Neural cell (in vitro differentiated cells): ENCODE data around the gene NKD1. TPM values are rescaled to one million over a fixed set of nuclear protein-coding genes. Genes with fewer than 3 reads are reported as not detected.

Source experiments
- H2AFZ ChIP-seq: fragments of 200-600, 300-800 bp; sonication (generic), shearing (Covaris generic); 2 replicates; pipeline ENCODE4 v1.6.0; 2014; ENCODE audit warnings: low read depth, mild to moderate bottlenecking, antibody characterized with exemption, low read length, moderate library complexity
- H3F3A ChIP-seq: fragments of 200-600 bp; shearing (Covaris generic); 2 replicates; pipeline ENCODE4 v1.6.1; 2016; ENCODE audit warnings: mild to moderate bottlenecking, moderate library complexity, mixed read lengths, antibody characterized with exemption, low read length; ENCODE audit not compliant: insufficient read depth, poor library complexity, severe bottlenecking
- H3K27ac ChIP-seq: fragments of 200-600, 300-800 bp; sonication (generic), shearing (Covaris generic); 2 replicates; pipeline ENCODE4 v1.5.1; 2014; ENCODE audit warnings: mild to moderate bottlenecking, low read length, moderate library complexity
- H3K27me3 ChIP-seq: fragments of 300-800, 200-600 bp; sonication (generic), shearing (Covaris generic); 2 replicates; pipeline ENCODE4 v1.6.0; 2014; ENCODE audit warnings: mild to moderate bottlenecking, low read depth, low read length, moderate library complexity; ENCODE audit not compliant: insufficient read depth
- H3K36me3 ChIP-seq: fragments of 300-800, 200-600 bp; sonication (generic), shearing (Covaris generic); 2 replicates; pipeline ENCODE4 v1.5.1; 2014; ENCODE audit warnings: mild to moderate bottlenecking, antibody characterized with exemption, low read length, moderate library complexity; ENCODE audit not compliant: insufficient read depth
- H3K4me2 ChIP-seq: fragments of 300-800, 200-600 bp; sonication (generic), shearing (Covaris generic); 2 replicates; pipeline ENCODE4 v1.6.0; 2014; ENCODE audit warnings: mild to moderate bottlenecking, low read length
- H3K4me3 ChIP-seq: fragments of 300-800, 200-600 bp; sonication (generic), shearing (Covaris generic); 2 replicates; pipeline ENCODE4 v1.5.1; 2014; ENCODE audit warnings: mild to moderate bottlenecking, low read length, moderate library complexity
- H3K79me2 ChIP-seq: fragments of 200-600 bp; shearing (Covaris generic); replicated peaks from 2 replicates; pipeline ENCODE4 v1.6.0; 2014; ENCODE audit warnings: mild to moderate bottlenecking, low read length, moderate library complexity; ENCODE audit not compliant: insufficient read depth
- H3K9ac ChIP-seq: fragments of 300-800, 200-600 bp; sonication (generic), shearing (Covaris generic); 2 replicates; pipeline ENCODE4 v1.6.1; 2016; ENCODE audit warnings: mild to moderate bottlenecking, low read length, mixed read lengths
- H3K9me2 ChIP-seq: fragments of 200-600 bp; shearing (Covaris generic); 2 replicates; pipeline ENCODE4 v1.6.1; 2016; ENCODE audit warnings: mild to moderate bottlenecking, low read length, mixed read lengths; ENCODE audit not compliant: insufficient read depth
- H3K9me3 ChIP-seq: fragments of 200-600, 300-800 bp; sonication (generic), shearing (Covaris generic); 2 replicates; pipeline ENCODE4 v1.6.1; 2016; ENCODE audit warnings: mild to moderate bottlenecking, mixed run types, low read length, moderate library complexity, mixed read lengths
- H4K20me1 ChIP-seq: fragments of 200-600 bp; shearing (Covaris generic); 2 replicates; pipeline ENCODE4 v1.6.1; 2016; ENCODE audit warnings: mild to moderate bottlenecking, mixed run types; ENCODE audit not compliant: insufficient read depth
- CTCF ChIP-seq: fragments of 450-650 bp; IDR thresholded peaks from 2 replicates; pipeline ENCODE4 v1.5.1; 2014; ENCODE audit warnings: antibody characterized with exemption, mild to moderate bottlenecking, moderate library complexity; ENCODE audit not compliant: poor library complexity, severe bottlenecking
- EP300 ChIP-seq: fragments of 450-650 bp; conservative IDR thresholded peaks from 2 replicates; pipeline ENCODE4 v1.6.1; 2014; ENCODE audit warnings: antibody characterized with exemption, mild to moderate bottlenecking, moderate library complexity; ENCODE audit not compliant: poor library complexity, severe bottlenecking
- EZH2 ChIP-seq: fragments of 200-600, 300-800 bp; shearing (Covaris generic), sonication (generic); IDR thresholded peaks from 2 replicates; pipeline ENCODE4 v1.6.1; 2014; ENCODE audit warnings: antibody characterized with exemption, low read length, borderline replicate concordance, mild to moderate bottlenecking; ENCODE audit not compliant: insufficient read depth, poor library complexity, severe bottlenecking
- MXI1 ChIP-seq: fragments of 450-650 bp; conservative IDR thresholded peaks from 2 replicates; pipeline ENCODE4 v1.6.1; 2014; ENCODE audit warnings: antibody characterized with exemption, mild to moderate bottlenecking; ENCODE audit not compliant: poor library complexity, severe bottlenecking
- POLR2AphosphoS5 ChIP-seq: IDR thresholded peaks from 2 replicates; pipeline ENCODE4 v1.6.1; 2012
- RAD21 ChIP-seq: fragments of 450-650 bp; conservative IDR thresholded peaks from 2 replicates; pipeline ENCODE4 v1.6.1; 2014; ENCODE audit warnings: antibody characterized with exemption, mild to moderate bottlenecking, moderate library complexity
- REST ChIP-seq: IDR thresholded peaks from 2 replicates; pipeline ENCODE4 v1.6.1; 2012; ENCODE audit warnings: borderline replicate concordance
- SMC3 ChIP-seq: fragments of 450-650 bp; conservative IDR thresholded peaks from 2 replicates; pipeline ENCODE4 v1.6.1; 2014; ENCODE audit warnings: antibody characterized with exemption, mild to moderate bottlenecking, moderate library complexity; ENCODE audit not compliant: poor library complexity
- TAF1 ChIP-seq: IDR thresholded peaks from 2 replicates; pipeline ENCODE4 v1.6.1; 2012; ENCODE audit warnings: low read depth
- polyA plus RNA-seq: library from polyadenylated mRNA; depleted of rRNA; stranded (reverse); fragments of >200 nt; gene quantifications from 2 replicates; pipeline ENCODE4 v1.2.3, GENCODE V29; 2014

The NKD1 gene
- polyA plus RNA-seq, 1 donor from 2014 or later, result 1.1 TPM

- Histone ChIP-seq H3K27ac (no peak overlapping the region), H3K4me2 (no peak overlapping the region)
These were observed 53.1 kb downstream of the NKD1 start for GRCh38 chr16:50601341-50601740.

GRCh38 chr16:50602126-50602525 is 53.9 kb downstream of the NKD1 start:
- H3K9ac ChIP-seq, result no peak overlapping the region
- H3K4me3 ChIP-seq, result no peak overlapping the region
- no peaks in the 10 kb centered on the region for H3K36me3 ChIP-seq
- TF ChIP-seq MXI1 (no peak), RAD21 (no peak), TAF1 (no peak), EP300 (no peak), REST (no peak), EZH2 (no peak), CTCF (no peak), POLR2AphosphoS5 (no peak), SMC3 (no peak)
- no peaks in the 10 kb centered on the region for H3K9me2 ChIP-seq
- no peak overlapping the region for H3K27ac ChIP-seq
- H4K20me1 ChIP-seq, result no peaks in the 10 kb centered on the region
- H3K9me3 ChIP-seq, result no peaks in the 10 kb centered on the region
- no peak overlapping the region for H3K4me2 ChIP-seq
- no peaks in the 10 kb centered on the region for H3F3A ChIP-seq
- no peaks in the 10 kb centered on the region for H3K27me3 ChIP-seq
- no peak overlapping the region for H2AFZ ChIP-seq
- H3K79me2 ChIP-seq, result no peaks in the 10 kb centered on the region

More at GRCh38 chr16:50601341-50601740, 53.1 kb downstream of the NKD1 start:
- Histone ChIP-seq H4K20me1 (no peaks in the 10 kb centered on the region), H2AFZ (no peak overlapping the region), H3K4me3 (no peak overlapping the region), H3K9me3 (no peaks in the 10 kb centered on the region), H3K27me3 (no peaks in the 10 kb centered on the region), H3K9ac (no peak overlapping the region), H3K79me2 (no peaks in the 10 kb centered on the region), H3K36me3 (no peaks in the 10 kb centered on the region), H3F3A (no peaks in the 10 kb centered on the region), H3K9me2 (no peaks in the 10 kb centered on the region)
- TF ChIP-seq TAF1, result no peak
- no peak for TF ChIP-seq SMC3
- no peak for TF ChIP-seq EZH2
